ENCODE results near the gene SLC2A14.

DNA sequence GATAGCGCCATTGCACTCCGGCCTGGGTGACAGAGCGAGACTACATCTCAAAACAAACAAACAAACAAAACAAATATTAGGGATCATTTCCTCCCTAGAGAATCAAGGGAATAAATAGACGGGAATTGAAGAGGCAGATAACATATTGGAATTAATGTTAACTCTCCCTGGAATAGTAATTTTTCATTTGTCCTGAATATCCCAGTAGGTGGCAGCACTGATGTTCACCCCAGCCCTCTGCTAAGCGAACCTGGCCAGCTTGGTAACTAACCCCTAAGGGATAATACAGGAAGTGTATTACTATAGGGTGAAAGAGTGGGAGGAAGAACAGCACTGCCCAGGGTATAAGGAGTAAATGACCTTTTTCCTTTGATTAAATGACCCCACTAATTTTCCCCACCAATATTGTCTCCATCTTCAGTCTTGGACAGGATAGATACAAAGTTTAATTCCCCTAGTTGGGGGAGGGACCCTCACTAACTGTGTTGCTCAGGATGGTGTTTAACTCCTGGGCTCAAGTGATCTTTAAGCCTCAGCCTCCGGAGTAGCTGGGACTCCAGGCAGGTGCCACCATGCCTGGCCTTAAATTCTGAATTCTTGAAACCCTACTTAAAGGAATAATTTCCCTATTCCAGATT lies 40.5 kb downstream of the SLC2A14 start:
- TF ChIP-seq, protein P1, sequence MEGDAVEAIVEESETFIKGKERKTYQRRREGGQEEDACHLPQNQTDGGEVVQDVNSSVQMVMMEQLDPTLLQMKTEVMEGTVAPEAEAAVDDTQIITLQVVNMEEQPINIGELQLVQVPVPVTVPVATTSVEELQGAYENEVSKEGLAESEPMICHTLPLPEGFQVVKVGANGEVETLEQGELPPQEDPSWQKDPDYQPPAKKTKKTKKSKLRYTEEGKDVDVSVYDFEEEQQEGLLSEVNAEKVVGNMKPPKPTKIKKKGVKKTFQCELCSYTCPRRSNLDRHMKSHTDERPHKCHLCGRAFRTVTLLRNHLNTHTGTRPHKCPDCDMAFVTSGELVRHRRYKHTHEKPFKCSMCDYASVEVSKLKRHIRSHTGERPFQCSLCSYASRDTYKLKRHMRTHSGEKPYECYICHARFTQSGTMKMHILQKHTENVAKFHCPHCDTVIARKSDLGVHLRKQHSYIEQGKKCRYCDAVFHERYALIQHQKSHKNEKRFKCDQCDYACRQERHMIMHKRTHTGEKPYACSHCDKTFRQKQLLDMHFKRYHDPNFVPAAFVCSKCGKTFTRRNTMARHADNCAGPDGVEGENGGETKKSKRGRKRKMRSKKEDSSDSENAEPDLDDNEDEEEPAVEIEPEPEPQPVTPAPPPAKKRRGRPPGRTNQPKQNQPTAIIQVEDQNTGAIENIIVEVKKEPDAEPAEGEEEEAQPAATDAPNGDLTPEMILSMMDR (IDR thresholded peaks at IDR 0.05; ENCODE audit: insufficient read depth, low read length), result peak; percentile 20
- TF ChIP-seq POLR2AphosphoS5 (IDR thresholded peaks at IDR 0.05; ENCODE audit: low read depth), result no peak
